ENCODE data around the gene RNF144A. TPM values are rescaled to one million over a fixed set of nuclear protein-coding genes. Genes with fewer than 3 reads are reported as not detected.

The RNF144A gene
- total and polyA plus RNA-seq, 2 donors (not counting 3 experiments of a cell fraction or from before 2014, with no cell fraction given) = 9.7 to 28.8 TPM

DNA sequence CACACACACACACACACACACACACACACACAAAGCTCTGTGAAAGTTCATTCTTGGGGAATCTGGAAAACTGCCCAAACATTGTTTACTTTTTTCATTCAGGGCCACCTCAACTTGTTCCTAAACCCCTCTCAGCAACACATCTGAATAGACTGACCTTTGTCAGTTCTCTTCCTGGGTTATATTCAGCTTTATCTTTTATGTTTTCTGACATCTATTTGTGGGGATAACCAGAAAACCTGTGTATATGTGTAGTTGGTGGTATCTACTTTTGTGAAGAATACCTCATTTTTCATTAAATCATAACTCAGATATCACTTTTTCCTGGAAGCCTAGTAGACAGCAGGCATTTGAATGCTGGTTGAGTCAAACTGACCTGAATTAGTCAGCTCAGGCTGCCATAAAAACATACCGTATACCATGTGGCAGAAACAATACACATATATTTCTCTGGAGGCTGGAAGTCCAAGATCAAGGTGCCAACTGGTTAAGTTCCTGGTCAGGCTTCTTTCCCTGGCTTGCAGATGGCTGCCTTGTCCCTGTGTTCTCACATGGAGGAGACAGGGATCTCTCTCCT is 11.0 kb upstream of the RNF144A start:
- Histone ChIP-seq H3K9ac (replicated peaks; ENCODE audit: extremely low read depth, insufficient read depth, low read length) (no peak overlapping the region), H3K9me3 (replicated peaks; ENCODE audit: control insufficient read depth, insufficient read depth, low read length) (no peaks in the 10 kb centered on the region), H2AFZ (ENCODE audit: low read depth, low read length) (no peak overlapping the region), H3K4me1 (ENCODE audit: control insufficient read depth, extremely low read depth, insufficient read depth, low read length) (no peaks in the 10 kb centered on the region), H3K4me2 (ENCODE audit: insufficient read depth, low read length) (no peak overlapping the region), H3K27ac (ENCODE audit: insufficient read depth, low read depth, low read length) (no peak overlapping the region), H3K79me2 (ENCODE audit: control insufficient read depth, insufficient read depth, low read length) (no peaks in the 10 kb centered on the region), H3K9me1 (replicated peaks; ENCODE audit: control insufficient read depth, extremely low read depth, insufficient read depth, low read length) (no peaks in the 10 kb centered on the region), H3K36me3 (ENCODE audit: control insufficient read depth in 2 of 2, extremely low read depth in 1 of 2, insufficient read depth in 2 of 2, low read length in 2 of 2) (no peaks in the 10 kb centered on the region), H4K20me1 (replicated peaks; ENCODE audit: control insufficient read depth, extremely low read depth, insufficient read depth, low read length) (no peaks in the 10 kb centered on the region), H3K4me3 (replicated peaks in 1 of 3; ENCODE audit: insufficient read depth in 1 of 3, low read depth in 1 of 3, low read length in 3 of 3) (no peak overlapping the region), H3K27me3 (ENCODE audit: control insufficient read depth in 2 of 2, insufficient read depth in 2 of 2, low read length in 2 of 2) (peaks cover 6 to 8% of the 10 kb centered on the region in 2 experiments)
- dilution Hi-C loops (cut with MboI; ENCODE audit: extremely low pct_ligation_motif_present, low sequenced_read_pairs) = no loop called here
- FAIRE-seq = no peak
- intact Hi-C loops (cut with micrococcal nuclease) = no loop called here
- ChIA-PET CTCF (interaction anchor here (0.6 to 1.6 kb wide), 6 partner anchors 9 to 139 kb away, joined by 3 to 8 read pairs (median 3); no protein-coding TSS in a partner anchor), POLR2A (no interaction called here)
- no TSS peak for BruUV-seq (replicated peaks)
- no peak for TF ChIP-seq GATA2 (IDR thresholded peaks at IDR 0.05; ENCODE audit: insufficient read depth, insufficient read length, low read depth, low read length)
- no peak for TF ChIP-seq FOS (IDR thresholded peaks at IDR 0.05; ENCODE audit: borderline replicate concordance, insufficient read depth, low read length)
- no peak for DNase-seq (ENCODE audit: low read depth, low spot score)

DNA sequence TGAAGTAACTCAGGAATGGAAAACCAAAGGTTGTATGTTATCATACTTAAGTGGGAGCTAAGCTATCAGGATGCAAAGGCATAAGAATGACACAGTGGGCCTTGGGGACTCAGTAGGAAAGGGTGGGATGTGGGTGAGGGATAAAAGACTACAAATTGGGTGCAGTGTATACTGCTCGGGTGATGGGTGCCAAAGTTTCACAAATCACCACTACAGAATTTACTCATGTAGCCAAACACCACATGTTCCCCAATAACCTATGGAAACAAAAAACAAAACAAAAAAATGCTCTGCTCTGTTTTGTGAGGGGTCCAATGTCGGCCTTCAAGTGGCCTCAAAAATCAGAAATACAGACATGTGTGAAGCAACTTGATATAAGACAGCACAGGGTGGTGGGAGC is 8.9 kb upstream of the RNF144A start:
- dilution Hi-C loops (cut with MboI; ENCODE audit: extremely low pct_ligation_motif_present, low sequenced_read_pairs) = no loop called here
- H4K20me1 ChIP-seq (replicated peaks; ENCODE audit: control insufficient read depth, extremely low read depth, insufficient read depth, low read length) = no peaks in the 10 kb centered on the region
- no peak overlapping the region for H3K9ac ChIP-seq (replicated peaks; ENCODE audit: extremely low read depth, insufficient read depth, low read length)
- DNase-seq (ENCODE audit: low read depth, low spot score) = no peak
- no peak for TF ChIP-seq POLR2A (IDR thresholded peaks at IDR 0.05; ENCODE audit: low read depth, low read length)
- TF ChIP-seq JUN (IDR thresholded peaks at IDR 0.05; ENCODE audit: borderline replicate concordance, insufficient read depth, insufficient read length, low read depth) = no peak
- TF ChIP-seq MYC (IDR thresholded peaks at IDR 0.05; ENCODE audit: low read depth, low read length) = no peak
- no peak for TF ChIP-seq EZH2 (IDR thresholded peaks at IDR 0.05; ENCODE audit: borderline replicate concordance, low read depth, low read length, severe bottlenecking)
- TF ChIP-seq, protein P1, sequence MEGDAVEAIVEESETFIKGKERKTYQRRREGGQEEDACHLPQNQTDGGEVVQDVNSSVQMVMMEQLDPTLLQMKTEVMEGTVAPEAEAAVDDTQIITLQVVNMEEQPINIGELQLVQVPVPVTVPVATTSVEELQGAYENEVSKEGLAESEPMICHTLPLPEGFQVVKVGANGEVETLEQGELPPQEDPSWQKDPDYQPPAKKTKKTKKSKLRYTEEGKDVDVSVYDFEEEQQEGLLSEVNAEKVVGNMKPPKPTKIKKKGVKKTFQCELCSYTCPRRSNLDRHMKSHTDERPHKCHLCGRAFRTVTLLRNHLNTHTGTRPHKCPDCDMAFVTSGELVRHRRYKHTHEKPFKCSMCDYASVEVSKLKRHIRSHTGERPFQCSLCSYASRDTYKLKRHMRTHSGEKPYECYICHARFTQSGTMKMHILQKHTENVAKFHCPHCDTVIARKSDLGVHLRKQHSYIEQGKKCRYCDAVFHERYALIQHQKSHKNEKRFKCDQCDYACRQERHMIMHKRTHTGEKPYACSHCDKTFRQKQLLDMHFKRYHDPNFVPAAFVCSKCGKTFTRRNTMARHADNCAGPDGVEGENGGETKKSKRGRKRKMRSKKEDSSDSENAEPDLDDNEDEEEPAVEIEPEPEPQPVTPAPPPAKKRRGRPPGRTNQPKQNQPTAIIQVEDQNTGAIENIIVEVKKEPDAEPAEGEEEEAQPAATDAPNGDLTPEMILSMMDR (IDR thresholded peaks at IDR 0.05; ENCODE audit: extremely low read depth in 1 of 2, insufficient read depth in 1 of 2, low read depth in 1 of 2, low read length in 2 of 2) = no peak
- TF ChIP-seq, protein P2, sequence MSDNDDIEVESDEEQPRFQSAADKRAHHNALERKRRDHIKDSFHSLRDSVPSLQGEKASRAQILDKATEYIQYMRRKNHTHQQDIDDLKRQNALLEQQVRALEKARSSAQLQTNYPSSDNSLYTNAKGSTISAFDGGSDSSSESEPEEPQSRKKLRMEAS (IDR thresholded peaks at IDR 0.05; ENCODE audit: insufficient read depth, insufficient read length) = no peak
- no peak overlapping the region for H3K4me2 ChIP-seq (ENCODE audit: insufficient read depth, low read length)
- no peak overlapping the region for H3K4me3 ChIP-seq (replicated peaks in 1 of 3; ENCODE audit: insufficient read depth in 1 of 3, low read depth in 1 of 3, low read length in 3 of 3)
- intact Hi-C loops (cut with micrococcal nuclease) = no loop called here
- peaks cover 6 to 10% of the 10 kb centered on the region in 2 experiments for H3K27me3 ChIP-seq (ENCODE audit: control insufficient read depth in 2 of 2, insufficient read depth in 2 of 2, low read length in 2 of 2)
- H3K4me1 ChIP-seq (ENCODE audit: control insufficient read depth, extremely low read depth, insufficient read depth, low read length) = no peaks in the 10 kb centered on the region
- H2AFZ ChIP-seq (ENCODE audit: low read depth, low read length) = no peak overlapping the region
- ChIA-PET CTCF (interaction anchor here (2.1 to 2.7 kb wide), 2 partner anchors 8 to 11 kb away, joined by 8 to 13 read pairs; no protein-coding TSS in a partner anchor), POLR2A (no interaction called here)
- no peaks in the 10 kb centered on the region for H3K36me3 ChIP-seq (ENCODE audit: control insufficient read depth in 2 of 2, extremely low read depth in 1 of 2, insufficient read depth in 2 of 2, low read length in 2 of 2)
- H3K9me3 ChIP-seq (replicated peaks; ENCODE audit: control insufficient read depth, insufficient read depth, low read length) = no peaks in the 10 kb centered on the region
- no TSS peak for BruUV-seq (replicated peaks)
- no peaks in the 10 kb centered on the region for H3K9me1 ChIP-seq (replicated peaks; ENCODE audit: control insufficient read depth, extremely low read depth, insufficient read depth, low read length)
- no peak for FAIRE-seq
- no peak overlapping the region for H3K27ac ChIP-seq (ENCODE audit: insufficient read depth, low read depth, low read length)
- no peaks in the 10 kb centered on the region for H3K79me2 ChIP-seq (ENCODE audit: control insufficient read depth, insufficient read depth, low read length)

Measured in endothelial cell of umbilical vein (primary cell).